Sigmoid colon (tissue), 4 donors: ENCODE results near the gene MED31.

Experiments used
- CTCF ChIP-seq, 4 experiments: fragments of 450-650 bp in 3 of 4; fragments of 200-600 bp in 1 of 4; IDR thresholded peaks; one replicate each; pipeline ENCODE4 v1.5.1; 2016 to 2019; ENCODE audit warnings: antibody characterized with exemption in 4 of 4, mild to moderate bottlenecking in 3 of 4, moderate library complexity in 2 of 4
- POLR2AphosphoS5 ChIP-seq, 4 donors: sonication (generic); formaldehyde crosslinking; IDR thresholded peaks; one replicate each; pipeline ENCODE4 v1.6.1; 2017; ENCODE audit warnings: antibody characterized with exemption in 4 of 4

GRCh38 chr17:6686026-6686425 lies 34.6 kb upstream of the MED31 start:
- TF ChIP-seq POLR2AphosphoS5 (IDR thresholded peaks at IDR 0.05) (no peak), CTCF (IDR thresholded peaks at IDR 0.05) (no peak)
